ENCODE data around the gene IL10RB. TPM values are rescaled to one million over a fixed set of nuclear protein-coding genes. Genes with fewer than 3 reads are reported as not detected.
"Not testable (repeated sequence)": the region's sequence is repeated elsewhere in the genome, so short reads cannot be mapped to it uniquely, and the experiment has no call there.

The IL10RB gene
- total RNA-seq, 1 donor from 2014 or later: 13.8 TPM

DNA sequence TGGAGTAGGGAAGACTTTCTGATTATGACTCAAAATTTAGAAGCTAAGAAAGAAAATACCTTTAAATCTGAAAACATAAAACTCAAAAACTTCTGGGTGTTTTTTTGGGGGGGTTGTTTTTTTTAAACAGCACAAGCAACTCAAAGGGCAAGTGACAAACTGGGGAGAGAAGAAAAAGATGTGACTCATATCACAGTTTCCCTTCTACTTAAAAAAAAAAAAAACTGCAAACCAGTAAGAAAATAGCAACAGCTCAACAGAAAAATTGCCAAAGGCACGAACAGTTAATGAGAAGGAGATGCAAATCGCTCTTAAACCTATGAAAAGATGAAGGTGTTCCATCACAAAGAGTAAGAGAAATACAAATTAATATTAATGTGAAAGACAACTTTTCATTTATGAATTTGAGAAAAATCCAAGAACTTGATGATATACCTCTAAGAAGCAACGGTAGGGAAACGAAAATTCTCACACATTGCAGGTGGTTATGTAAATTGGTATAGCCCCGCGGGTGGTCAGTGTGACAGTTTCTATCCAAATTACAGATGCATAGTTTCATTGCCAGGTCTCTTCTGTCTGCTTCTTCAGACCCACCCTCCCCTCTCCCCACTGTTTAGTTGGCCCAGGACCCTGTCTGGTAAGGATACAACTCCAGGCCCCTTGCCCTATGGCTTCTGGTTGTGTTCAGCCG is 27.5 kb upstream of the IL10RB start:
- Mint-ChIP-seq H3K4me1 (ENCODE audit: unreplicated experiment) (no peaks in the 10 kb centered on the region), H3K36me3 (peaks cover 24% of the 10 kb centered on the region), H3K27me3 (no peaks in the 10 kb centered on the region), H3K4me3 (no peak overlapping the region), H3K9me3 (no peaks in the 10 kb centered on the region), H3K27ac (no peak overlapping the region)
- no peak for DNase-seq (ENCODE audit: extremely low spot score, unreplicated experiment)
- TF ChIP-seq, protein P1, sequence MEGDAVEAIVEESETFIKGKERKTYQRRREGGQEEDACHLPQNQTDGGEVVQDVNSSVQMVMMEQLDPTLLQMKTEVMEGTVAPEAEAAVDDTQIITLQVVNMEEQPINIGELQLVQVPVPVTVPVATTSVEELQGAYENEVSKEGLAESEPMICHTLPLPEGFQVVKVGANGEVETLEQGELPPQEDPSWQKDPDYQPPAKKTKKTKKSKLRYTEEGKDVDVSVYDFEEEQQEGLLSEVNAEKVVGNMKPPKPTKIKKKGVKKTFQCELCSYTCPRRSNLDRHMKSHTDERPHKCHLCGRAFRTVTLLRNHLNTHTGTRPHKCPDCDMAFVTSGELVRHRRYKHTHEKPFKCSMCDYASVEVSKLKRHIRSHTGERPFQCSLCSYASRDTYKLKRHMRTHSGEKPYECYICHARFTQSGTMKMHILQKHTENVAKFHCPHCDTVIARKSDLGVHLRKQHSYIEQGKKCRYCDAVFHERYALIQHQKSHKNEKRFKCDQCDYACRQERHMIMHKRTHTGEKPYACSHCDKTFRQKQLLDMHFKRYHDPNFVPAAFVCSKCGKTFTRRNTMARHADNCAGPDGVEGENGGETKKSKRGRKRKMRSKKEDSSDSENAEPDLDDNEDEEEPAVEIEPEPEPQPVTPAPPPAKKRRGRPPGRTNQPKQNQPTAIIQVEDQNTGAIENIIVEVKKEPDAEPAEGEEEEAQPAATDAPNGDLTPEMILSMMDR (conservative IDR thresholded peaks at IDR 0.05): no peak

DNA sequence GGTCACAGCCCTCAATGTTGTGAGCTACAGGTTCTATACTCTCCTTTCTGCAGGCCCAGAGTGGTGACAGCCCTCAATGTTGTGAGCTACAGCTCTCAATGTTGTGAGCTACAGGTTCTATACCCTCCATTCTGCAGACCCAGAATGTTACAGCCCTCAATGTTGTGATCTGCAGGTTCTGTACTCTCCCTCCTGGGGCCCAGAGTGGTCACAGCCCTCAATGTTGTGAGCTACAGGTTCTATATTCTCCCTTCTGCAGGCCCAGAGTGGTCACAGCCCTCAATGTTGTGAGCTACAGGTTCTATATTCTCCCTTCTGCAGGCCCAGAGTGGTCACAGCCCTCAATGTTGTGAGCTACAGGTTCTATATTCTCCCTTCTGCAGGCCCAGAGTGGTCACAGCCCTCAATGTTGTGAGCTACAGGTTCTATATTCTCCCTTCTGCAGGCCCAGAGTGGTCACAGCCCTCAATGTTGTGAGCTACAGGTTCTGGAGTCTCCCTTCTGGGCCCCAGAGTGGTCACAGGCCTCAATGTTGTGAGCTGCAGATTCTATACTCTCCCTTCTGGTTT is 26.5 kb upstream of the IL10RB start:
- not testable (repeated sequence) for H3K27ac Mint-ChIP-seq; H3K4me1 Mint-ChIP-seq (ENCODE audit: unreplicated experiment)

DNA sequence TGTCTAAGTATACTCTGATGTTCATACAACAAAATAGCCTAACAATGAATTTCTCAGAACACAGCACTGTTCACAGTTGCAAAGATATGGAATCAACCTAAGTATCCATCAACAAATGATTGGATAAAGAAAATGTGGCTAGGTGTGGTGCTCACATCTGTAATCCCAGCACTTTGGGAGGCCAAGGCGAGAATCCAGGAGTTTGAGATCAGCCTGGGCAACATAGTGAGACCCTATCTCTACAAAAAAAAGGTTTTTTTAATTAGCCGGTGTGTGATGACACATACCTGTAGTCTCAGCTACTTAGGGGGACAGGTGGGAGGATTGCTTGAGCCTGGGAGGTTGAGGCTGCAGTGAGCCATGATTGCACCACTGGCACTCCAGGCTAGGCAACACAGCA is 25.8 kb upstream of the IL10RB start:
- H3K4me3 Mint-ChIP-seq: no peak overlapping the region
- H3K9me3 Mint-ChIP-seq: no peaks in the 10 kb centered on the region
- H3K27me3 Mint-ChIP-seq: no peaks in the 10 kb centered on the region
- H3K36me3 Mint-ChIP-seq: peaks cover 24% of the 10 kb centered on the region
- DNase-seq (ENCODE audit: extremely low spot score, unreplicated experiment): no peak
- no peak overlapping the region for H3K27ac Mint-ChIP-seq
- TF ChIP-seq, protein P1 (conservative IDR thresholded peaks at IDR 0.05): no peak
- H3K4me1 Mint-ChIP-seq (ENCODE audit: unreplicated experiment): no peaks in the 10 kb centered on the region

More for the DNA sequence above, 26.5 kb upstream of the IL10RB start:
- H3K27me3 Mint-ChIP-seq; H3K4me3 Mint-ChIP-seq; H3K9me3 Mint-ChIP-seq; DNase-seq (ENCODE audit: extremely low spot score, unreplicated experiment): not testable (repeated sequence)
- peaks cover 24% of the 10 kb centered on the region for H3K36me3 Mint-ChIP-seq

DNA sequence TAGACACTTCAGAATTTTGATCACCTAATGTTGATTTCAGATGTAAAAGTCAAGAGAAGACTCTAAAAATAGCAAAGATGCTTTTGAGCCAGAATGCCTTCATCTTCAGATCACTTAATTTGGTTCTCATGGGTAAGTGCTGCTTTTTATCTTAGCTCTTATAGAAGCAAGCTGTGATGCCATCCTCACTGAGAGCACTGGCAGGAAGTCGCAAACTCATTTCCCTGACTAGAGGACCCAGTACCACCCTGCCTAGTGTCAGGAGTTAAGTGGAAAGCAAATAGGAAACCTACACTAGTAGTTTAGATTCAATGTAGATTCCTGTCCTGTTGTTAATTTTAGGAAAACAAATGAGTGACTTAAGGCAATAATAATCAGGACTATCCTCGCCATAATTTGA is 24.3 kb upstream of the IL10RB start:
- no peaks in the 10 kb centered on the region for H3K9me3 Mint-ChIP-seq
- peaks cover 31% of the 10 kb centered on the region for H3K36me3 Mint-ChIP-seq
- H3K4me1 Mint-ChIP-seq (ENCODE audit: unreplicated experiment): no peaks in the 10 kb centered on the region
- no peak overlapping the region for H3K4me3 Mint-ChIP-seq
- H3K27ac Mint-ChIP-seq: no peak overlapping the region
- TF ChIP-seq, protein P1 (conservative IDR thresholded peaks at IDR 0.05): no peak
- DNase-seq (ENCODE audit: extremely low spot score, unreplicated experiment): no peak
- no peaks in the 10 kb centered on the region for H3K27me3 Mint-ChIP-seq

DNA sequence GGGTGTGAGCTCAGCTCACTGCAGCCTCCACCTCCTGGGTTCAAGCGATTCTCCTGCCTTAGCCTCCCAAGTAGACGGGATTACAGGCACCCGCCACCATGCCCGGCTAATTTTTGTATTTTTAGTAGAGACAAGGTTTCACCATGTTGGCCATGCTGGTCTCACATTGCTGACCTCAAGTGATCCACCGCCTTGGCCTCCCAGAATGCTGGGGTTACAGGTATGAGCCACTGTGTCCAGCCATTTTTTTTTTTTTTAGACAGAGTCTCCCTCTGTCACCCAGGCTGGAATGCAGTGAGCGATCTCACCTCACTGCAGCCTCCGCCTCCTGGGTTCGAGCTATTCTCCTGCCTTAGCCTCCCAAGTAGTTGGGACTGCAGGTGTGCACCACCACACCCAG is 23.3 kb upstream of the IL10RB start:
- H3K9me3 Mint-ChIP-seq; H3K27me3 Mint-ChIP-seq; DNase-seq (ENCODE audit: extremely low spot score, unreplicated experiment); H3K4me1 Mint-ChIP-seq (ENCODE audit: unreplicated experiment); H3K27ac Mint-ChIP-seq; H3K4me3 Mint-ChIP-seq: not testable (repeated sequence)
- H3K36me3 Mint-ChIP-seq: peaks cover 33% of the 10 kb centered on the region

DNA sequence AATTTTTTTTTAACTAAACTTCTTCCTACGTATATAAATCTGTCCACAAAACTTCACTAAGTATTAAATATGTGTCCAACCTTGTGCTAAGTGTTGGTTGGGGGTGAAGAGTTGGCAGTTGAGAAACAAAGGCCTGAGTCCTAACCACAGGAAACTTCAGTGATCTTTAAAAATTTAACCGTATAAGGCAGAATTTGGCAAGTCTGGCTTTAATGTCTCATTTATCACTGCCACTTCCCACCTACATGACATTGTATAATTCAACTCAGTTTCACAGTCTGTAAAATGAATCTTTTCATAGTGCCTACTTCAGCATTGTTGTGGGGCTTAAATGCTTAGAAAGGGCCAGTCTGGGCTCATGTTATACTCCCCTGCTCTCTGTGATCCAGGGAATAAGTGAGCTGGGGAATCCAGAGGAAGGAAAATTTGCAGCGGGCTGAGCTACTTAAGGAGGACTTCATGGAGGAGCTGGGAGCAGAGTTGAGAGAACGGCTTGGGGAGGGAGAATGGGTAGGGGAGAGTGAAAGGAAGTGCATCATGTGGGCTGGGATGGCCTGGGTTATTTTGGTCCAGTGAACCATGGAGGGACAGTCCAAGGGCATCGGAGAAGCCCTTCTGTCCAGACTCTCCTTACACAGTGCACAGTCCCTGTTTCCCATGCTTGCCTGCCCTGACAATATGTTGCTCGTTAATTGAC is 21.9 kb upstream of the IL10RB start:
- Mint-ChIP-seq H3K27ac (no peak overlapping the region), H3K9me3 (no peaks in the 10 kb centered on the region), H3K4me3 (no peak overlapping the region), H3K27me3 (no peaks in the 10 kb centered on the region), H3K36me3 (peaks cover 32% of the 10 kb centered on the region), H3K4me1 (ENCODE audit: unreplicated experiment) (no peaks in the 10 kb centered on the region)
- TF ChIP-seq, protein P1 (conservative IDR thresholded peaks at IDR 0.05): no peak
- no peak for DNase-seq (ENCODE audit: extremely low spot score, unreplicated experiment)

All from type B pancreatic cell (in vitro differentiated cells).